PC-9 (cell line): Measurements from ENCODE around the gene CTDSP1.

Experiments
- CTCF ChIP-seq: fragments of 200-600 bp; sonication (generic); conservative IDR thresholded peaks from 2 replicates; pipeline ENCODE4 v1.6.1; 2017; ENCODE audit warnings: mixed run types, antibody characterized with exemption, mild to moderate bottlenecking, moderate library complexity
- EZH2 ChIP-seq: fragments of 200-600 bp; sonication (generic); IDR thresholded peaks from 2 replicates; pipeline ENCODE4 v1.8.0; 2017; ENCODE audit warnings: antibody characterized with exemption, low read depth

- TF ChIP-seq CTCF: no peak
- no peak for TF ChIP-seq EZH2
Measured at GRCh38 chr2:218392459-218392858, 7.2 kb upstream of the CTDSP1 start.
